Measurements from ENCODE around the gene FYN.
"Not testable (repeated sequence)": the region's sequence is repeated elsewhere in the genome, so short reads cannot be mapped to it uniquely, and the experiment has no call there.

The FYN gene

GRCh38 chr6:111696814-111697213, 176.4 kb downstream of the FYN start:
- no peak for DNase-seq

GRCh38 chr6:111692327-111693164, 180.7 kb downstream of the FYN start:
- DNase-seq = no peak

- no peak for DNase-seq
These were observed 181.7 kb downstream of the FYN start for GRCh38 chr6:111691345-111692225.

GRCh38 chr6:111689946-111690345, 183.3 kb downstream of the FYN start:
- DNase-seq = no peak

GRCh38 chr6:111689419-111689818, 183.8 kb downstream of the FYN start:
- DNase-seq = no peak

- DNase-seq = no peak
These were observed 184.9 kb downstream of the FYN start for GRCh38 chr6:111688331-111688730.

- no peak for DNase-seq
These were observed 185.6 kb downstream of the FYN start for GRCh38 chr6:111687652-111688051.

- no peak for DNase-seq
These were observed 186.4 kb downstream of the FYN start for GRCh38 chr6:111686932-111687266.

GRCh38 chr6:111686249-111686931, 186.9 kb downstream of the FYN start:
- DNase-seq = peak; percentile 79

- no peak for DNase-seq
These were observed 187.7 kb downstream of the FYN start for GRCh38 chr6:111685526-111685925.

GRCh38 chr6:111685058-111685457, 188.2 kb downstream of the FYN start:
- DNase-seq = no peak

GRCh38 chr6:111683749-111684267, 189.4 kb downstream of the FYN start:
- DNase-seq = no peak

GRCh38 chr6:111683157-111683556, 190.1 kb downstream of the FYN start:
- DNase-seq = no peak

- no peak for DNase-seq
These were observed 191.4 kb downstream of the FYN start for GRCh38 chr6:111681860-111682259.

- DNase-seq = not testable (repeated sequence)
These were observed 192.2 kb downstream of the FYN start for GRCh38 chr6:111680811-111681609.

GRCh38 chr6:111680015-111680712, 193.1 kb downstream of the FYN start:
- no peak for DNase-seq

GRCh38 chr6:111679126-111679858, 194.0 kb downstream of the FYN start:
- DNase-seq = no peak

- DNase-seq = no peak
These were observed 195.8 kb downstream of the FYN start for GRCh38 chr6:111677249-111677990.

- DNase-seq = no peak
These were observed 196.9 kb downstream of the FYN start for GRCh38 chr6:111676383-111676782.

GRCh38 chr6:111674883-111675282, 198.4 kb downstream of the FYN start:
- no peak for DNase-seq
